Mucosa of rectum (tissue), 2 donors: Measurements from ENCODE around the gene THUMPD3.

ENCODE experiments used
- H3K27ac ChIP-seq, 2 donors: one replicate each; pipeline ENCODE4 v1.7.0; 2013; ENCODE audit warnings: inconsistent platforms in 2 of 2, low read depth in 2 of 2, low read length in 2 of 2
- H3K27me3 ChIP-seq, 2 donors: one replicate each; pipeline ENCODE4 v1.7.0; 2013; ENCODE audit warnings: low read length in 2 of 2; ENCODE audit not compliant: control insufficient read depth in 2 of 2, insufficient read depth in 2 of 2
- H3K36me3 ChIP-seq, 2 donors: one replicate each; pipeline ENCODE4 v1.7.0; 2013; ENCODE audit warnings: low read length in 2 of 2; ENCODE audit not compliant: control insufficient read depth in 2 of 2, insufficient read depth in 2 of 2
- H3K4me1 ChIP-seq, 2 donors: one replicate each; pipeline ENCODE4 v1.7.0; 2013; ENCODE audit warnings: low read length in 2 of 2, mild to moderate bottlenecking in 1 of 2; ENCODE audit not compliant: control insufficient read depth in 2 of 2, insufficient read depth in 2 of 2
- H3K4me3 ChIP-seq, 2 donors: one replicate each; pipeline ENCODE4 v1.7.0; 2013; ENCODE audit warnings: low read length in 2 of 2
- H3K9ac ChIP-seq, 2 donors: one replicate each; pipeline ENCODE4 v1.7.0; 2013; ENCODE audit warnings: low read length in 2 of 2, low read depth in 1 of 2, mild to moderate bottlenecking in 1 of 2
- H3K9me3 ChIP-seq, 2 donors: one replicate each; pipeline ENCODE4 v1.7.0; 2013; ENCODE audit warnings: low read length in 2 of 2; ENCODE audit not compliant: control insufficient read depth in 2 of 2
- donor health status: healthy.
- donor health status: Normal muscosa, but diverticular disease.

The THUMPD3 gene

GRCh38 chr3:9396632-9397331 lies 33.9 kb downstream of the THUMPD3 start:
- Histone ChIP-seq H3K27ac (peak overlapping the region; percentile 98 to 100), H3K36me3 (peaks cover 12 to 15% of the 10 kb centered on the region in 2 donors), H3K27me3 (no peaks in the 10 kb centered on the region), H3K9me3 (no peaks in the 10 kb centered on the region), H3K4me1 (peaks cover 40 to 48% of the 10 kb centered on the region in 2 donors), H3K9ac (peak overlapping the region; percentile 94 to 97), H3K4me3 (peak overlapping the region; percentile 94 to 96)

DNA sequence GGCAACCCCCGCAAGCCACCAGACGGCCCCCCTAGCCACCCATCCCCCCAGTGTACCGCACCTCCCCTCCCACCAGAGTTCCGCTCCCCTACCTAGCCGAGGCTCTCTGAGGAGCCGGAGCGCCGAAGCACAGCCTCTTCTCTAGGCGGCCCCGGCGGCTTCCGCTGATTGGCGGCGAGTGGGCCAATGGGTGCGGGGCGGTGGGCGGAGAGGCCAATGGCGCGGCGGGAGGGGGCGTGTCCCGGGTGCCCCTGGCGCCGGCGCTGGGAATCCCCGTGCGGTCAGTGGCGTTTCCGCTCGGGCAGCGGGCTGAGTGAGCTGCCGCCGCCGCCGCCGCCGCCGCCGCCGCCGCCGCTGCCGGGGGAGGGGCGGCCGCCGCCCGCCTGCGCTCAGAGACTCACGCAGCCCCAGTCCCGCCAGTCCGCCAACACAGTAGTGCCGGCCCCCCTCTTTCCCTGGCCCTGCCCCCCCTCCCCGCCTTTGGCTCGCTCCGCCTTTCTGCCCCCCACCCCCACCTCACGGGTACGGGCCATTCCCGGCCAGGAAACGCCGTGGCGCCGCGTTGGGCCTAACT lies 34.6 kb downstream of the THUMPD3 start, which contains the start of gene SETD5:
SETD5 (plus strand) TSS at position 284 of the 574 bp plus-strand sequence. CDS start 31,324 bp downstream, outside the sequence.
- Histone ChIP-seq H3K9ac (peak within 1 kb of the TSS; percentile 99 to 100), H3K4me1 (peaks cover 46 to 55% of the 10 kb centered on the region in 2 donors), H3K27ac (peak within 1 kb of the TSS; percentile 100), H3K4me3 (peak within 1 kb of the TSS; percentile 96 to 97), H3K36me3 (peaks cover 11 to 12% of the 10 kb centered on the region in 2 donors), H3K27me3 (no peaks in the 10 kb centered on the region), H3K9me3 (no peaks in the 10 kb centered on the region)

GRCh38 chr3:9397906-9398699 lies 35.2 kb downstream of the THUMPD3 start:
- Histone ChIP-seq H3K27me3 (no peaks in the 10 kb centered on the region), H3K27ac (peak overlapping the region; percentile 100), H3K4me3 (peak overlapping the region; percentile 96 to 97), H3K9me3 (no peaks in the 10 kb centered on the region), H3K9ac (peak overlapping the region; percentile 99 to 100), H3K4me1 (peaks cover 52 to 56% of the 10 kb centered on the region in 2 donors), H3K36me3 (peaks cover 10 to 11% of the 10 kb centered on the region in 2 donors)

DNA sequence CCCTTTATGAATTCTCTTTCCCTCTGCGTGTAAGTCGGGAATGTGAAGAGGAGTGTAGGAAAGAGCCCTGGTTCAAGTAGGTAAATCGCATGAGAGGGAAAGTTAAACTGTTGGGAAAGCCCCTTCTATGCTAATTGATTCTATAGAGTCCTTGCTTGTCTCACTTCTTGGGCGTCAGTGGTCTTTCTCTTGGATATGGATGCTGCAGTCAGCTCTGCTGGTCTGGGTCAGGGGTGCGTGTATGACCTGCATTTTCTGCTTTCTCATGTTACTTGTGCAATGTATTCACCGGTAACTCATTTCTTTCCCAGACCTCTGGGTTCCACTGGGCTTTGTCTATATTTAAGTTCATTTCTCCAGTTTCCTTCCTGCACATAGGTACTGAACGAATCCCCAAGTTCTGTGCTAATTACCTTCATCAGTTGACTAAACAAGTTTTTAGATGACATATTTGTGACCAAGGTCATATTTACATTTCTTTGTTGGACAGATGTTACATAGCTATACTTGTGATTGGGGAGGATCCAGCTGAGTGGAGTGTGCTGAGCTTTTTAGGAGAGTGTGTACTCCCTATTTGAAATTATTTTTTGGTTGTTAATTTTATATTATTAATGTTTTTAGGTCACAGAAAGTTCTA lies 36.0 kb downstream of the THUMPD3 start:
- Histone ChIP-seq H3K4me3 (peak overlapping the region; percentile 96 to 97), H3K27me3 (no peaks in the 10 kb centered on the region), H3K27ac (peak overlapping the region; percentile 100), H3K9ac (peak overlapping the region; percentile 99 to 100), H3K36me3 (peaks cover 4 to 5% of the 10 kb centered on the region in 2 donors), H3K9me3 (no peaks in the 10 kb centered on the region), H3K4me1 (peaks cover 55 to 61% of the 10 kb centered on the region in 2 donors)

DNA sequence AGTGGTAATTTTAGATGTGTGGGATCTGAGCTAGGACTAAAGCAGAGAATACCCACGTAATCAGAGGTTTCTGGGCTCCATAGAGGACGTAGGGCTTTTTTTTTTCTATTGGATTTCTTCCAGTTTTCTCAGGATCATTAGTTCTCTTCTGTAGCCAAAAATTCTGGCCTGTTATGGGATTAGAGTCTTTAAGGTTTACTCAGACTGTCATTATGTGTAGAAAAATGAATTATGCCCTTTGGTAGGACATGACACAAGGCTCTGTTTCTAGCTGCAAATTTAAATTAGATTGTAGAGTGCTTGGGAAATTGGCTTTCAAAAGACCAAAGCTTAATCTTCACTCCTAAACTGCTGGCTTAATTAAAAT lies 36.5 kb downstream of the THUMPD3 start:
- peaks cover 4 to 5% of the 10 kb centered on the region in 2 donors for H3K36me3 ChIP-seq
- peak overlapping the region; percentile 99 to 100 for H3K9ac ChIP-seq
- H3K27me3 ChIP-seq = no peaks in the 10 kb centered on the region
- peak overlapping the region; percentile 96 to 97 for H3K4me3 ChIP-seq
- no peaks in the 10 kb centered on the region for H3K9me3 ChIP-seq
- H3K4me1 ChIP-seq = peaks cover 54 to 61% of the 10 kb centered on the region in 2 donors
- H3K27ac ChIP-seq = peak overlapping the region; percentile 100

GRCh38 chr3:9399746-9400145 lies 36.9 kb downstream of the THUMPD3 start:
- no peaks in the 10 kb centered on the region for H3K9me3 ChIP-seq
- H3K9ac ChIP-seq = peak overlapping the region; percentile 99 to 100
- peaks cover 55 to 57% of the 10 kb centered on the region in 2 donors for H3K4me1 ChIP-seq

GRCh38 chr3:9400616-9401015 lies 37.8 kb downstream of the THUMPD3 start:
- H3K4me3 ChIP-seq = peak overlapping the region; percentile 22 to 36
- H3K4me1 ChIP-seq = peaks cover 48 to 51% of the 10 kb centered on the region in 2 donors
- no peaks in the 10 kb centered on the region for H3K36me3 ChIP-seq
- no peaks in the 10 kb centered on the region for H3K27me3 ChIP-seq
- H3K27ac ChIP-seq = peak overlapping the region; percentile 3 to 32
- no peak overlapping the region for H3K9ac ChIP-seq
- H3K9me3 ChIP-seq = no peaks in the 10 kb centered on the region

More at GRCh38 chr3:9399746-9400145, 36.9 kb downstream of the THUMPD3 start:
- Histone ChIP-seq H3K36me3 (peaks cover 0 to 3% of the 10 kb centered on the region in 2 donors), H3K27me3 (no peaks in the 10 kb centered on the region), H3K27ac (peak overlapping the region; percentile 100), H3K4me3 (peak overlapping the region; percentile 96 to 97)

DNA sequence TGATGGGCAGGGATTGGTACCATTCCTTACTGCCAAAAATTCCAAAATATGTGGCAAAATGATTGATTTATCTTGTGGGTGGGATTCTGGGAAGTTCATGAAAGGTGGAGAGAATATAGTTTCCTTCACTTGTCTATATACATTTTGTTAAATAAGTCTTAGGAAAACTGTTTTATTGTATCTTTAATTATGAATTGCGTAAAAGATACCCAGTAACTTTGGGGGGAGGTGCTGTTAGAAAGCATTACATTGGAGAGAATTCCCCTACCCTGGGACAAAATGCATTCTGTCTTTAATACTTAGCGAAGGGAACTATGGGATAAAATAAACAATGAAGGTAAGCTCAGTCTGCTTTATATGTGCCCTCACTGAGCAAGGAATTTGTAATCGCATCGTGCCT lies 39.1 kb downstream of the THUMPD3 start:
- Histone ChIP-seq H3K4me1 (peaks cover 44% of the 10 kb centered on the region in 2 donors), H3K9me3 (no peaks in the 10 kb centered on the region), H3K27ac (peak overlapping the region in 1 of 2 donors; percentile 39), H3K9ac (peak overlapping the region in 1 of 2 donors; percentile 23), H3K36me3 (no peaks in the 10 kb centered on the region), H3K27me3 (no peaks in the 10 kb centered on the region), H3K4me3 (peak overlapping the region in 1 of 2 donors; percentile 14)

- Histone ChIP-seq H3K36me3 (no peaks in the 10 kb centered on the region), H3K4me1 (peaks cover 44% of the 10 kb centered on the region in 2 donors), H3K9me3 (no peaks in the 10 kb centered on the region), H3K27me3 (no peaks in the 10 kb centered on the region), H3K9ac (peak overlapping the region in 1 of 2 donors; percentile 23), H3K4me3 (peak overlapping the region in 1 of 2 donors; percentile 6), H3K27ac (peak overlapping the region in 1 of 2 donors; percentile 39)
Observed at GRCh38 chr3:9402410-9403228, 39.8 kb downstream of the THUMPD3 start.
